ENCODE results near the gene PDE4B.

PDE4B gene

DNA sequence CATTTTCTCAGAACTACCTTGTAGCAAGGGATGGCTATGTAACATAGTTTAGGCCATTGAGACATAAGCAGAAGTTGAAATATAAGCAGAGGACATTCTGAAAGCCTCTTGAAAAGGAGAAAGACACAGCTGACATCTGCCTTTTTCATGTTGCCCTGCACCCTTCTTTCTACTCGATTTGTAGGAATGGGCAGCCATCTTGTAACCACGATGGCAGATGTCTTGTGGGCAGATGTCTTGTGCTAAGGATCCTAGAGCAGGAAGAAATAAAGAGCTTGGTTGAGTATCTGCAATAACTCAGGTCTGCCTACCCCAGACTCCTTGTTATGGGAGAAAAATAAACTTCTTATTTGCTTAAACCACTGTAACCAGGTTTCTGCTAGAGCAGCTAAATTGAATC is 351.0 kb downstream of the PDE4B start:
- no peak for DNase-seq

- DNase-seq, result no peak
Measured at GRCh38 chr1:66147226-66147835, 354.6 kb downstream of the PDE4B start.

DNA sequence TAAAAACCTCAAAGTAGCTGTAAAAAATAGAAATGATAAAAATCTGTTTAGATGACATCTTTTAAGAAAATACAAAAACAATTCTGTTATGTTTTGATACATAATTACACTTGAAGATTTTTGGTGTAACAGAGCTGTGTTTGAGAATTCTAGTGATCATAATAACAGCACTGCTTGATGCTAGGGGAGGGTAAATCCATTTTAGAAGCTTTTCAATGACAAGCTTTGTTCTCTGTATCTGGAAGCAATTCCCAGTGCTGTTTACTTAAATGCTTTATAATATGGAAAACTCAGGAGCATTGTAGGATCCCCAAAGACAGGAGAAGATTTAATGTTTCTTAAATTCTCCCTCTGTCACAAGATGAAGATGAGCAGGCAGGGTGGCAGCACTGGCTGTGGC is 359.3 kb downstream of the PDE4B start:
- no peak for DNase-seq

DNA sequence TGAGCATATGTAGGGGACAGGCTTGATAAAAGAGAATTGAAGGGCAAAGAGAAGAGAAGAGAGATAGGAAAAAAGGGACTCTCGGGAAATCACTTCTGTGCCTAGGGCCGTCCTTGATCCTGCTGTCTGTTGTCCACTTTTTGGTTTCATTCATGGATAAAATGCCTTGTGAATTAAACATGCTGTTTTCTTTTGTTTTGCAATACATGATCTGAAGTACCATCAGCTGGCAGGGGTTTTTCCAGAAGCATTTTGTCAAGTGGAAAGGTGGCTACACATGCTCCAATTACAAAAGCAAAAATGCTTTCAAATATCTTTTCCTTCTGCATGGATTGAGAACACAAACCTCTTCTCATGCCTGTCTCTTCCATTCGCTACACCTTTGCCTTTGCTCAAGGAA is 361.7 kb downstream of the PDE4B start:
- no peak for DNase-seq

GRCh38 chr1:66156144-66156543 is 363.4 kb downstream of the PDE4B start:
- DNase-seq, result no peak

- no peak for DNase-seq
Measured at GRCh38 chr1:66159800-66160199, 367.1 kb downstream of the PDE4B start.

DNA sequence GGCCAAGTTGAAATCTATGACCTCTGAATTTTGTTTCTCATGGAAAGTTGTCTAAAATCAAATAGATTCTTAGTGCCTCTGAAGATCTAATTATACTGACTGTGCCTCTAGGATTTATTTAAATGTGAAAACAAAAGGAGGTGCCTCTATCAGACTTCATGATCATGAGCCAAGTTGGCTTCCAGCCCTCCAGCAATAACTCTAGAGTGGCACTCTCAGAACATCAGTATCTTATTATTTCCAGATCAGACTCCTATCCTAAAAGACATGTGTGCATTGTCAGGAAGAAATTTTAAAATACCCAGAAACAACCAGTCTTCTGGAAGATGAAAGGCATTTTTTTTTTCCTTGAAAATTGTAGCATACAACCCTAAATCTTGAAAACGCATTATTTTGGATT is 368.0 kb downstream of the PDE4B start:
- DNase-seq, result no peak

DNA sequence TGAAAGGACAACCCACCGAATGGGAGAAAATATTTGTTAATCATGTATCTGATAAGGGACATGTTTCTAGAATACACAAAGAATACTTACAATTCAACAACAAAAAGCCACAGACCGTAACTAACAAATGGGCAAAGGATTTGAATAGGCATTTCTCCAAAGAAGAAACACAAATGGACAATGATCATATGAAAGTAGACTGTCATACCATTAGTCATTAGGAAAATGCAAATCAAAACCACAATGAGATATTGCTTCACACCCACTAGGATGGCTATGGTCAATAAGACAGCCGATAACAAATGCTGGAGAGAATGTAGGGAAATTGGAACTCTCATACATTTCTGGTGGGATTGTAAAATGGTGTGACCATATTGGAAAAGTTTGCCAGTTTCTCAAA is 374.1 kb downstream of the PDE4B start:
- no peak for DNase-seq

DNA sequence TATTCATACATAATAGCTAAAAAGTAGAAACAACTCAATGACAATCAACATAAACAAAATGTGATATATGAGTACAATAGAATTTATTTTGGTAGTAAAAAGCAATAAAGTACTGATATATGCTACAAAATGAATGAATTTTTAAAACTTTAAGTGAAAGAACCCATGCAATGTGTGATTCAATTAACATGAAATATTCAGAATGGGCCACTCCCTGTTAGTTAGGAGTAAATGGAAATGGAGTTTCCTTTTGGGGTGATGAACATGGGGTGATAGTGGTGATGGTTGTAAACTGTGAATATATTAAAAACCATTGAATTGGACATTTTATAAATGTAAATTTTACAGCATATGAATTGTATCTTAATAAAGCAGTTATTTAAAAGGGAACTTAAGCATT is 374.6 kb downstream of the PDE4B start:
- no peak for DNase-seq

DNA sequence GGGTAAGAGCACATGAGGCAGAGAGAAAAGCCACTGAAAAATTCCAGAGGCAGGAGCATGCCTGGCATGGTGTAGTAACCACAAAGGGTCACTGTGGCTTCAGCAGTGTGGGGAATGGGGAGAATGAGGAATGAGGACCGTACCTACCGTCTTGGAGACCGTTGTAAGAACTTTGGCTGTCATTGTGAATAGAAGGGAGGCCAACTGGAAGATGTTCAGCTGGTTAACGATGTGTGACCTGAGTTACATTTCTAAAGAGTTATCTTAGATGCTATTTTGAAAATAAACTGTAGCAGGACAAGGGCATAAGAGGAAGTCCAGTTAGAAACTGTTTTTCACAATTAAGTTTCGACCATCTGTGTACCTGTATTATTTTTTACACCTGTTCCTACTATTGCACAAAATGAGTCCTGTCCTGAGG is 375.8 kb downstream of the PDE4B start:
- no peak for DNase-seq

DNA sequence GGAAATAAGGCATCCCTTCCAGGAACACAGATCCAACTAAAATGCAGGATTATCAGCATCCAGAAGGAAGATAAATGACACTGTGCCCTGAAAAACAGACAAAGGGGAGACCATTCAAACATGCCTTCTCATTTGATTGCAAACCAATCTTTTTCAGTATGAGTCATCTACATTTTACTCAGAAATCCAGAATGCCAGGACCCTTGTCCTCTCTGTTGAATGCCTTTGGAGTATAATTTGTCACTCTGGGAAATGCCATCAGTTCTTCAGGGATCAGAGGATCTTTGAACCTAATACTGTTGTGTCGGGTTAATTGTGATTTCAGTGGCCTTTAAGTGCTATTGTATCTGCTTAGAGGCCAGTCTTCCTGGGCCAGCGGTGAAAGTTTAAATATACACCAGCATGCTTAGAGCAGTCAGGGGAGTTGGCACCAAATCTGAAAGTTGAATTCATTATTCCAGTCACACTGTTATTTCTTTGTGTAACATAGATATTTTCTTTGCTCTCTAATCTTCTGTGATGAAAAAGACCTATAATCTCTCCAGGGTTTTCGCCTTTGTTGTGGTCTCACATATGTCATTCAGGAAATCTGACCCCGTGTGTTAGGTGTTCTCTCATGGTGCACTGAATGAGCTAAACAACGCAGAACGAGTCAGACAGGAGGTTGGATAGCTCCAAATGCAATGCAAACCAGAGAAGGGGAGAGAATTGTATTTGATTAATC is 376.4 kb downstream of the PDE4B start:
- no peak for DNase-seq

GRCh38 chr1:66172272-66172671 is 379.6 kb downstream of the PDE4B start:
- DNase-seq, result no peak

- DNase-seq, result no peak
Measured at GRCh38 chr1:66175098-66175497, 382.4 kb downstream of the PDE4B start.

- DNase-seq, result no peak
Measured at GRCh38 chr1:66175581-66175980, 382.9 kb downstream of the PDE4B start.

- no peak for DNase-seq
Measured at GRCh38 chr1:66176012-66176715, 383.5 kb downstream of the PDE4B start.

DNA sequence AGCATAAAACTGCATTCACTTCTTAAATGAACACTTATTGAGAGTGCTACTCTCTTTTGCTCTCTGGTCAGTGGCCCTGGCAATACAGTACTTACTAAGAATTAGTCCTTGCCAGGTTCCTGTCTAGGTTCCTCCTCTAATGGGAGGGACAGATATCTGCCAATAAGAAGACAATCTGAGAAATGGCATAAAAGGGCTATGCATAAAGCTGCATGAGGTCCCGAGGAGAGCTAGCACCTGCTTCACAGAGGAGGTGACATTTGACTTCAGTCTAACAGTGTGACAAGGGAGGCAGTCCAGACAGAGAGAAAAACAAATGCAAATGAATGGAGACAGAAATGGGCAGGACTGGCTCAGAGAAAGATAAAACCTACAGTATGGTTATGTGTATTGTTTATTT is 384.1 kb downstream of the PDE4B start:
- no peak for DNase-seq

- DNase-seq, result no peak
Measured at GRCh38 chr1:66177510-66177909, 384.8 kb downstream of the PDE4B start.

GRCh38 chr1:66182026-66182425 is 389.3 kb downstream of the PDE4B start:
- no peak for DNase-seq

DNA sequence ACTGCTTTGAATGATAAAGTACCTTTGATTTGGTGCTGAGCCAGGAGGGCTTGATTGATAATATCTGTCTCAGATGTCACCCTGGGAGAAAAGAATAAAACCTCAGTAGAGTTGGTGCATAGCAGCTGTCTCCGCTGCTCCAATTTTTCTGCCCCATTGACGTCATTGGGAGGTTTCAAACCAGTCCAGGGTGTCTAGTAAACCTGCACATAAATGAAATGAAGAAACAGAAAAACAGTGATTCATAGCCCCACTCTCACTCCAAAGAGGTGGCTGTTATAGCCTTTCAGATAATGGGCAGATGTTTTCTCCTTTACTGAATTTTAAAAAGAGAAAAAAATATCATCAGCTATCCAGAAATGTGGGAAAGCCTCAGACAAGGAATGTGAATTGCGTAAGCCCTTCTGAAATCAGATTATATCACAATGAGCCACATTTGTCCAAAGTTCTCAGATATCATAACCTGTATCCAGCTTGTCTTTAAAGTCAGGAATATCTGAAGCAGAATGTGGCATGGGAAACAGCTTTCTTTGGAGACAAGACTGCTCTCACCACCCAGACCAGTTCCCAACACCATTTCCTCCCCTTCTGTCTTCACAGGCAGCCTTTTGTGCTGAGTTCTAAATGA is 390.0 kb downstream of the PDE4B start:
- DNase-seq, result no peak

DNA sequence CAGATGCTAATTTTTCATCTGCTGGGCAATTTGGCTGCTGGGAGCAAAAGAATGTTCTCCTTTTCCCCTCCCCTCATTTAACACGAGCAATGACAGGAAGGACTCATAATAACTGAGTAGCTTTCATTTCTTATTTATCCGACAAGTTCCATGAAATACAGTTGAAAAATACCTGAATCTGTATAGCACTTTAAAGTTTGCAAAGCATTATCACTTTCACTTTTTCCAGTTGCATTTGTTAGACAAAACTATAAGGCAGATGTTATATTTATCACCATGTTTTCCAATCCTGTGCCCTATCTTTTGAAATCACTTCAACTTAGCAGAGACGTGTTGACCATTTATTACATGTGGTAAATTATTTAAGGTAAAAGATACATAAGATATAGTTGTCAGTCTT is 390.7 kb downstream of the PDE4B start:
- no peak for DNase-seq

GRCh38 chr1:66197120-66197519 is 404.4 kb downstream of the PDE4B start:
- DNase-seq, result no peak

DNA sequence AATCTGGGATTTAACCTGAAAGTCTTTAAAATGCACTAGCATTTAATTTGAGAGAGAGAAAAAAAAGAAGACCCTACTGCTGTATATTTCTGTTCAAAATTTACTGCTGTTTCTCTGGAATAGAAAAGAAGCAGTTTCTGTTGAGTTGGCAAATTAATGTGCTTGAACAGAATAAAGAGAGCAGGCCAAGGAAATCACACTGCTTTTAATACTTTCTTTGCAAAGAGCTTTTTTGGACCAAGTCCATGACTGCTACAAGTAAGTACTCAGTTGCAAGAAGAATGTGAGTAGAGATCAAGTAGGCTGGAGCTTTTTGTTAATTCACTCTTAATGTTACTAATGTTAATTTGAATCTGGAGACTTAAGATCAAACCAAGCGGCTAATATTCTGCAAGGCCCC is 405.1 kb downstream of the PDE4B start:
- no peak for DNase-seq

GRCh38 chr1:66206563-66207144 is 414.0 kb downstream of the PDE4B start:
- DNase-seq, result no peak
